K562 (cell line): ENCODE results near the gene TRIM44. TPM values are rescaled to one million over a fixed set of nuclear protein-coding genes. Genes with fewer than 3 reads are reported as not detected.

Experiments used
- ATAC-seq: fragments of 200-7000 bp; cut with Tn5 transposase; 3 replicates; pipeline ENCODE4 v1.9.1; 2020; ENCODE audit warnings: moderate library complexity
- BruUV-seq: library from RNA; stranded (reverse); fragments of 400-500 nt; replicated peaks from 2 replicates; lab custom pipeline; 2021; lab: Mats Ljungman, UMichigan
- CTCF ChIA-PET: fragments of 300-600 bp; formaldehyde crosslinking; extraction: SDS; loops from one replicate; lab custom pipeline; 2021; ENCODE audit warnings: low intra/inter-chr PET ratio; lab: Yijun Ruan, JAX
- POLR2A ChIA-PET: fragments of 300-600, 350-650 bp; sonication (Branson Sonifier 250); formaldehyde crosslinking; extraction: SDS; loops from one replicate; lab custom pipeline; 2021; ENCODE audit warnings: antibody characterized with exemption, inconsistent platforms; lab: Yijun Ruan, JAX
- DNase-seq, 4 experiments: peaks; one replicate each; pipeline versions ENCODE4 v3.0.0 to v3.0.0-alpha.2; 2011 to 2018; ENCODE audit warnings: low spot score in 3 of 4, mixed read lengths in 3 of 4; ENCODE audit errors: extremely low read depth in 1 of 4
- FAIRE-seq: peaks from 2 replicates; lab custom pipeline; 2011; peaks lifted over from hg19 to GRCh38; lab: Jason Lieb, UNC
- H2AFZ ChIP-seq: 2 replicates; pipeline ENCODE4 v1.6.0; 2011; ENCODE audit warnings: low read depth, low read length, control low read depth, inconsistent platforms
- H3K27ac ChIP-seq: fragments of 200-600 bp; 3 replicates; pipeline ENCODE4 v1.8.0; 2011; ENCODE audit warnings: low read depth, mild to moderate bottlenecking, control low read depth, inconsistent platforms, low read length, moderate library complexity, mixed read lengths; ENCODE audit errors: extremely low read depth
- H3K27me3 ChIP-seq, 2 experiments: fragments of 300-600 bp in 1 of 2; 2 replicates in 1 of 2; 3 replicates in 1 of 2; pipeline versions ENCODE4 v1.6.0 to v1.8.0; 2011; ENCODE audit warnings: inconsistent platforms in 2 of 2, low read length in 2 of 2, mild to moderate bottlenecking in 1 of 2, mixed read lengths in 1 of 2, moderate library complexity in 1 of 2; ENCODE audit not compliant: control insufficient read depth in 2 of 2, insufficient read depth in 2 of 2
- H3K36me3 ChIP-seq: fragments of 300-600 bp; 3 replicates; pipeline ENCODE4 v1.8.0; 2011; ENCODE audit warnings: mild to moderate bottlenecking, low read length, inconsistent platforms; ENCODE audit not compliant: control insufficient read depth, insufficient read depth
- H3K4me1 ChIP-seq, 2 experiments: fragments of 200-600 bp in 1 of 2; replicated peaks in 1 of 2; 2 replicates in 1 of 2; 3 replicates in 1 of 2; pipeline versions ENCODE4 v1.5.1 to v1.8.0; 2011; ENCODE audit warnings: inconsistent platforms in 2 of 2, low read length in 2 of 2, mild to moderate bottlenecking in 1 of 2, mixed read lengths in 1 of 2, moderate library complexity in 1 of 2; ENCODE audit not compliant: control insufficient read depth in 2 of 2, insufficient read depth in 2 of 2
- H3K4me2 ChIP-seq: 2 replicates; pipeline ENCODE4 v1.6.1; 2011; ENCODE audit warnings: low read length, control low read depth, inconsistent platforms, mixed read lengths; ENCODE audit not compliant: insufficient read depth
- H3K4me3 ChIP-seq: fragments of 200-600 bp; sonication (generic), shearing (Covaris generic); 2 replicates; pipeline ENCODE4 v1.5.1; 2016; ENCODE audit warnings: control low read depth, inconsistent platforms
- H3K79me2 ChIP-seq: fragments of 200-600 bp; 3 replicates; pipeline ENCODE4 v1.8.0; 2011; ENCODE audit warnings: low read length, inconsistent platforms; ENCODE audit not compliant: control insufficient read depth, insufficient read depth
- H3K9ac ChIP-seq, 2 experiments: 2 replicates each; pipeline versions ENCODE4 v1.6.0 to v1.6.1; 2011; ENCODE audit warnings: low read depth in 2 of 2, low read length in 2 of 2, control low read depth in 1 of 2, inconsistent platforms in 1 of 2, mild to moderate bottlenecking in 1 of 2, mixed read lengths in 1 of 2; ENCODE audit not compliant: insufficient read depth in 1 of 2
- H3K9me1 ChIP-seq: one replicate; pipeline ENCODE4 v1.6.0; 2011; ENCODE audit warnings: inconsistent platforms, mild to moderate bottlenecking, low read length, moderate library complexity; ENCODE audit not compliant: control insufficient read depth, insufficient read depth
- H3K9me3 ChIP-seq: replicated peaks from 2 replicates; pipeline ENCODE4 v1.5.1; 2011; ENCODE audit warnings: low read depth, low read length, inconsistent platforms; ENCODE audit not compliant: control insufficient read depth, insufficient read depth
- H4K20me1 ChIP-seq: replicated peaks from 2 replicates; pipeline ENCODE4 v1.6.1; 2011; ENCODE audit warnings: low read length, inconsistent platforms, mixed read lengths; ENCODE audit not compliant: control insufficient read depth, insufficient read depth
- ARID2 ChIP-seq: fragments of 450-650 bp; IDR thresholded peaks from 2 replicates; pipeline ENCODE4 v1.6.1; 2017; ENCODE audit warnings: antibody characterized with exemption, mild to moderate bottlenecking
- DDX20 ChIP-seq: fragments of 450-650 bp; IDR thresholded peaks from 2 replicates; pipeline ENCODE4 v1.6.1; 2016; ENCODE audit warnings: missing genetic modification characterization, low read depth, mild to moderate bottlenecking, missing compliant biosample characterization, moderate library complexity
- DPF2 ChIP-seq: fragments of 450-650 bp; IDR thresholded peaks from 2 replicates; pipeline ENCODE4 v1.6.1; 2016
- MEF2A ChIP-seq: IDR thresholded peaks from 2 replicates; pipeline ENCODE4 v1.6.1; 2011; ENCODE audit warnings: low read depth, mild to moderate bottlenecking, low read length, moderate library complexity; ENCODE audit not compliant: control insufficient read depth
- POLR2H ChIP-seq: IDR thresholded peaks from 2 replicates; pipeline ENCODE4 v1.6.1; 2016; ENCODE audit warnings: missing genetic modification characterization, low read depth, mild to moderate bottlenecking, control low read depth, missing compliant biosample characterization, moderate library complexity
- PRPF4 ChIP-seq: fragments of 200-400 bp; formaldehyde crosslinking; IDR thresholded peaks from one replicate; pipeline ENCODE4 v1.6.1; 2017; ENCODE audit warnings: low read length, low read depth, mild to moderate bottlenecking; ENCODE audit not compliant: insufficient read depth, poor library complexity, severe bottlenecking
- TRIM28 ChIP-seq: fragments of 450-650 bp; IDR thresholded peaks from 2 replicates; pipeline ENCODE4 v1.6.1; 2017
- ZFP30 ChIP-seq: fragments of 250-450 bp; sonication (Bioruptor Pico); IDR thresholded peaks from 2 replicates; pipeline ENCODE4 v1.8.0; 2022; ENCODE audit warnings: moderate library complexity, mild to moderate bottlenecking, inconsistent platforms, borderline replicate concordance
- WGBS: fragments of 100-300 bp; shearing (Covaris generic); methylation state at CpG from one replicate; pipeline ENCODE4 v1.1.6; 2016; ENCODE audit warnings: low coverage, mixed read lengths; ENCODE audit not compliant: insufficient coverage; ENCODE audit errors: missing lambda C conversion rate; 5-methylcytosine and 5-hydroxymethylcytosine counted together
- in situ Hi-C: fragments of 300-500 bp; cut with MboI; formaldehyde crosslinking; loops from 4 replicates; pipeline ENCODE4 v1.15.0; 2018; ENCODE audit warnings: inconsistent platforms, mixed read lengths
- intact Hi-C: fragments of 100-400 bp; cut with micrococcal nuclease; formaldehyde crosslinking; loops from 2 replicates; pipeline ENCODE4 v1.14.2; 2022
- polyA plus RNA-seq, 8 experiments: library from polyadenylated mRNA; depleted of rRNA in 4 of 8; stranded (reverse) in 5 of 8; unstranded in 3 of 8; fragments of >200 nt; fragmentation: Nextera tagmentation in 2 of 8; fragmentation: Illumina TruSeq in 1 of 8; extraction: Ambion mirVana in 2 of 8; extraction: Trizol in 1 of 8; gene quantifications; 2 replicates each; pipeline versions ENCODE4 v1.2.1 to v1.2.3, GENCODE V29; 2011 to 2014; ENCODE audit warnings: inconsistent platforms in 1 of 8, missing spikeins in 1 of 8
- total RNA-seq, 7 experiments: library from RNA; depleted of rRNA in 6 of 7; stranded (reverse); fragments of >200 nt in 6 of 7; fragmentation: Illumina TruSeq in 2 of 7; extraction: Trizol in 2 of 7; gene quantifications; 2 replicates each; pipeline versions ENCODE4 v1.2.1 to v1.2.3, GENCODE V29; 2011 to 2021; ENCODE audit warnings: low replicate concordance in 1 of 7
- TF ChIP-seq, protein P1 (sequence below), 2 experiments: fragments of 450-650 bp; formaldehyde crosslinking in 1 of 2; IDR thresholded peaks; 2 replicates each; pipeline versions ENCODE4 v1.4.0 to v1.6.1; 2014 to 2020; ENCODE audit warnings: mild to moderate bottlenecking in 2 of 2, borderline replicate concordance in 1 of 2, low read depth in 1 of 2

The TRIM44 gene
- total and polyA plus RNA-seq, 9 of the 15 experiments (the other 6 are each of a cell fraction or from before 2014, with no cell fraction given) = 8.3 to 105 (median 37.2) TPM

DNA sequence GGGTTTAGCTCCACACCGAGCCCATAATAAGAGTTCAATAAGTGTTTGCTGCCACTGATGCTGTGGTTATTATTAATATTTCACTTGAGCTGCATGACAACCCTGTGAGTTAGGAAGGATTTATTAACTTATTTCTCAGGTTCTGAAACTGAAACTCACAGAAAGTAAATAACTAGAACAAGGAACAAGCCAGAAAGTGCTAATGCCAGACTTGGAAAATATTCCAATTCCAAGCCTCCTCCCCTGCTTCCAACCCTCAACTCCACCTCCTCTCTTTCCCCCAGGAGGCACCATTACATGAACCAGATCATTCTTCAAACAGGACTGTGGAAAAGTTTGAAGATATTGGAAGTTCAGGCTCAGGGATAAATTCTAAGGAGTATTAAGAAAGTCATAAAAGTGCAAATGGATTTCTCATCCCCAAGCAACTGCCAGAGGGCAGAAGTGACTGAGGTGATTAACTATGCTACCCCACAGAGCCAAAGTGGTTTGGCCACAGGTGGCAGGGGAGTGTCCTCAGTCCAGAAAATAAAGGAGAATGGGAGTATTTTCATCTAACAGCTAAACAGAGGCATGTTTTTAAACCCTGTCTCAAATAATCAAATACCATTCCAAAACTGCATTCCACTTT lies 47.5 kb upstream of the TRIM44 start (continued):
- no peak for TF ChIP-seq MEF2A
- TF ChIP-seq, all 486 proteins: peak for 0

DNA sequence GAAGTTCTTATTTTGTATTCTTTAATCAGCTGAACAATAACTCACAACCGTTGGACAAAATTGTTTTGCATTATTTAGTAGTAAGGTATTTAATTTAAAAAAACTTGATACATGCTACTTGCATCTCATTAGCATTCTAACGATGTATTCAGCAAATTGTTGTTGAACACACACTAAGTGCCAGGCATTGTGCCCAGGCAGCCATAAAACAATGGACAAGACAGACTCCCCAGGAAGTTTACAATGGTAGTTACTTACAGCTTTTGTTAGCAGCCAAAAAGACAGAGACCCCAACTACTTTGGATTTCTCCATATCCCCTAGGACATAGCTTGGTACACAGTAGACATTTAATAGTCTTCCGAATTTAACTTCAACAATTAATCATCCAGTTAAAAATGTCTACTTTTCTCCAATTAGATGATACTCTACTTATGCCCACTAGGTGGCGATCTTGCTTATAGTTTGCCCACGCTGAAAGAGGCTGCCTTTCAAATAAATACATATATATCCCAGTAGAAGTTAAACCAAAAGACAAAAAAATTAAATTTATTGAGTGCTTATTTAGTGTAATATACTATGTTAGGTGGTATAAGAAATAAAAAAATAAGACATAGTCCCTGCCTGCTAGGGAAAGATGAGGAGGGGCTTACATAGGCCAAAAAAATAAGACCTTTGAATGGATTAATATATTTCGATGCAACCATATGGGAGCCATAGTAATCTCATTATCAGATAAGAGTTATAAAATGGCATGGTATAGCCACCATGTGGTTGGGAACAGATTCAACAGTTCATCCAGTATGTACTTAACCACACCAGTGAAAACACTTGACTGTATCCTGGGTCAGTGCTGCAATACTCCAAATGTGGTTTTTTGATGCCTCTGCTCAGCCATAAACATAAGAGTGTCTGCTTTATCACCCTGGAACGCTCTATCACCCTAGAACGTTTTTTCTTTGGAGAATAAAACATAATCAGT lies 46.4 kb upstream of the TRIM44 start:
- BruUV-seq = no TSS peak
- no peaks in the 10 kb centered on the region for H3K36me3 ChIP-seq
- peaks cover 13% of the 10 kb centered on the region for H4K20me1 ChIP-seq
- intact Hi-C loops (loop anchor here (1.0 to 5.0 kb wide), 8 partner anchors 206 to 650 kb away; no protein-coding TSS in a partner anchor), in situ Hi-C loops (no loop called here)
- H3K4me3 ChIP-seq = no peak overlapping the region
- peaks cover 24 to 35% of the 10 kb centered on the region in 2 experiments for H3K27me3 ChIP-seq
- ChIA-PET CTCF (interaction anchor here (0.6 to 3.2 kb wide), 6 partner anchors 31 to 650 kb away, joined by 3 to 23 read pairs (median 8); no protein-coding TSS in a partner anchor), POLR2A (no interaction called here)
- H2AFZ ChIP-seq = no peak overlapping the region
- H3K27ac ChIP-seq = no peak overlapping the region
- no peak overlapping the region for H3K9ac ChIP-seq
- ATAC-seq (peak; percentile 61; the same call in 2 of the 3 replicates), DNase-seq (peak; percentile 53 to 62 (median 59)), FAIRE-seq (peak; percentile 76)
- WGBS = 15% methylated on average over 8 of the region's 8 CpGs
- peaks cover 0 to 24% of the 10 kb centered on the region in 2 experiments; a peak in 4 of 5 replicates for H3K4me1 ChIP-seq
- no peak overlapping the region for H3K4me2 ChIP-seq
- H3K9me3 ChIP-seq = no peaks in the 10 kb centered on the region
- no peaks in the 10 kb centered on the region for H3K9me1 ChIP-seq
- H3K79me2 ChIP-seq = no peaks in the 10 kb centered on the region
- TF ChIP-seq DPF2 = no peak
- no peak for TF ChIP-seq DDX20 (tag)
- TF ChIP-seq, protein P1, sequence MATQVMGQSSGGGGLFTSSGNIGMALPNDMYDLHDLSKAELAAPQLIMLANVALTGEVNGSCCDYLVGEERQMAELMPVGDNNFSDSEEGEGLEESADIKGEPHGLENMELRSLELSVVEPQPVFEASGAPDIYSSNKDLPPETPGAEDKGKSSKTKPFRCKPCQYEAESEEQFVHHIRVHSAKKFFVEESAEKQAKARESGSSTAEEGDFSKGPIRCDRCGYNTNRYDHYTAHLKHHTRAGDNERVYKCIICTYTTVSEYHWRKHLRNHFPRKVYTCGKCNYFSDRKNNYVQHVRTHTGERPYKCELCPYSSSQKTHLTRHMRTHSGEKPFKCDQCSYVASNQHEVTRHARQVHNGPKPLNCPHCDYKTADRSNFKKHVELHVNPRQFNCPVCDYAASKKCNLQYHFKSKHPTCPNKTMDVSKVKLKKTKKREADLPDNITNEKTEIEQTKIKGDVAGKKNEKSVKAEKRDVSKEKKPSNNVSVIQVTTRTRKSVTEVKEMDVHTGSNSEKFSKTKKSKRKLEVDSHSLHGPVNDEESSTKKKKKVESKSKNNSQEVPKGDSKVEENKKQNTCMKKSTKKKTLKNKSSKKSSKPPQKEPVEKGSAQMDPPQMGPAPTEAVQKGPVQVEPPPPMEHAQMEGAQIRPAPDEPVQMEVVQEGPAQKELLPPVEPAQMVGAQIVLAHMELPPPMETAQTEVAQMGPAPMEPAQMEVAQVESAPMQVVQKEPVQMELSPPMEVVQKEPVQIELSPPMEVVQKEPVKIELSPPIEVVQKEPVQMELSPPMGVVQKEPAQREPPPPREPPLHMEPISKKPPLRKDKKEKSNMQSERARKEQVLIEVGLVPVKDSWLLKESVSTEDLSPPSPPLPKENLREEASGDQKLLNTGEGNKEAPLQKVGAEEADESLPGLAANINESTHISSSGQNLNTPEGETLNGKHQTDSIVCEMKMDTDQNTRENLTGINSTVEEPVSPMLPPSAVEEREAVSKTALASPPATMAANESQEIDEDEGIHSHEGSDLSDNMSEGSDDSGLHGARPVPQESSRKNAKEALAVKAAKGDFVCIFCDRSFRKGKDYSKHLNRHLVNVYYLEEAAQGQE (IDR thresholded peaks at IDR 0.05; ENCODE audit: borderline replicate concordance) = peak; percentile 76; the same call in 1 of the 2 replicates
- TF ChIP-seq, protein P1 (CRISPR knock-in tag; IDR thresholded peaks at IDR 0.05; ENCODE audit: low read depth) = no peak
- no peak for TF ChIP-seq TRIM28
- peak; percentile 54; the same call in 1 of the 2 replicates for TF ChIP-seq ARID2
- TF ChIP-seq PRPF4 = no peak
- no peak for TF ChIP-seq POLR2H (tag)
- TF ChIP-seq ZFP30 = no peak
